Measurements from ENCODE around the gene DVL2.

GRCh38 chr17:7224661-7225111, 9.6 kb downstream of the DVL2 start:
- no peak for TF ChIP-seq CTCF (IDR thresholded peaks at IDR 0.05)
- no peak for TF ChIP-seq POLR2A (IDR thresholded peaks at IDR 0.05)
